Fibroblast of mammary gland (primary cell): ENCODE measurements around the gene KLHL28.

ENCODE experiments used
- DNase-seq: peaks from one replicate; pipeline ENCODE4 v3.0.0-alpha.2; 2010; ENCODE audit warnings: low read depth
- H3K4me3 ChIP-seq: 2 replicates; pipeline ENCODE4 v1.5.1; 2011; ENCODE audit warnings: low read depth, mild to moderate bottlenecking, low read length, moderate library complexity; ENCODE audit not compliant: control insufficient read depth
- TF ChIP-seq, protein P1 (sequence below): conservative IDR thresholded peaks from 2 replicates; pipeline ENCODE4 v1.5.1; 2011; ENCODE audit warnings: low read depth, low read length, inconsistent platforms; ENCODE audit not compliant: control insufficient read depth, insufficient read depth

KLHL28 gene

DNA sequence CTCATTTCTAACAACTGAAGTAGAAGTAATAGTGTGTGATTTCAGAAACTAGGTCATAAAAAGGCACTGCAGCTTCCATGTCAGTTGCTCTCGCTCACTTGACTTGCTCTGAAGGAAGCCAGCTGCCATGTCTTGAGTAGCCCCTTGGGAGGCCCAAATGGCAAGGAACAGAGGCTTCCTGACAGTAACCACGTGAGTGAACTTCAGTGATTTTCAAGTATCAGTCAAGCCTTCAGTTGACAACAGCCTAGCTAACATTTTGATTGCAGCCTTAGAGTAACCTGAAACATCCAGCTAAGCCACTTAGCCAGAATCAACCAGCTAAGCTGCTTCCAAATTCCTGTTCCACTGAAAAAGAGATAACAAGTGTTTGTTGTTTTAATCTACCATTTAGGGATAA, 26.9 kb upstream of the KLHL28 start:
- H3K4me3 ChIP-seq: no peak overlapping the region
- DNase-seq: no peak
- TF ChIP-seq, protein P1, sequence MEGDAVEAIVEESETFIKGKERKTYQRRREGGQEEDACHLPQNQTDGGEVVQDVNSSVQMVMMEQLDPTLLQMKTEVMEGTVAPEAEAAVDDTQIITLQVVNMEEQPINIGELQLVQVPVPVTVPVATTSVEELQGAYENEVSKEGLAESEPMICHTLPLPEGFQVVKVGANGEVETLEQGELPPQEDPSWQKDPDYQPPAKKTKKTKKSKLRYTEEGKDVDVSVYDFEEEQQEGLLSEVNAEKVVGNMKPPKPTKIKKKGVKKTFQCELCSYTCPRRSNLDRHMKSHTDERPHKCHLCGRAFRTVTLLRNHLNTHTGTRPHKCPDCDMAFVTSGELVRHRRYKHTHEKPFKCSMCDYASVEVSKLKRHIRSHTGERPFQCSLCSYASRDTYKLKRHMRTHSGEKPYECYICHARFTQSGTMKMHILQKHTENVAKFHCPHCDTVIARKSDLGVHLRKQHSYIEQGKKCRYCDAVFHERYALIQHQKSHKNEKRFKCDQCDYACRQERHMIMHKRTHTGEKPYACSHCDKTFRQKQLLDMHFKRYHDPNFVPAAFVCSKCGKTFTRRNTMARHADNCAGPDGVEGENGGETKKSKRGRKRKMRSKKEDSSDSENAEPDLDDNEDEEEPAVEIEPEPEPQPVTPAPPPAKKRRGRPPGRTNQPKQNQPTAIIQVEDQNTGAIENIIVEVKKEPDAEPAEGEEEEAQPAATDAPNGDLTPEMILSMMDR: no peak

DNA sequence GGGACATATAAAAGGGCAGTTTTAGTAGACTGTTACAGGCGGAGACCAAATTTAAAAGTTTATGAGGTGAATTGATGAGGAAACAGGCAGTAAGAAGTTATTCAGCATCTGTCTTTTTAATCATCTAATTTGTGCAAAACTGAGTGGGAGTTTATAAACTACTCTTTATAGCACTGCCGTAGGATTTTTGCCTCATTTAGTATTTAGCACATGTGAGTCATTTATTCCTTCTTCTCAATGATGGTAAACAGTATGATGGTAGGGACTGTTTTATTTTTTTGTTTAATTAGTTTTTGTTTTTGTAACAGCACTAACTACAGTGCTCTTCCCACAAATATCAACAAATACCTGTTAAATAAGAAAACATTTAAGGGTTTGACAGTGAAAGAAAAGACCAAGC, 20.8 kb upstream of the KLHL28 start:
- no peak overlapping the region for H3K4me3 ChIP-seq
- no peak for DNase-seq
- TF ChIP-seq, protein P1: no peak

DNA sequence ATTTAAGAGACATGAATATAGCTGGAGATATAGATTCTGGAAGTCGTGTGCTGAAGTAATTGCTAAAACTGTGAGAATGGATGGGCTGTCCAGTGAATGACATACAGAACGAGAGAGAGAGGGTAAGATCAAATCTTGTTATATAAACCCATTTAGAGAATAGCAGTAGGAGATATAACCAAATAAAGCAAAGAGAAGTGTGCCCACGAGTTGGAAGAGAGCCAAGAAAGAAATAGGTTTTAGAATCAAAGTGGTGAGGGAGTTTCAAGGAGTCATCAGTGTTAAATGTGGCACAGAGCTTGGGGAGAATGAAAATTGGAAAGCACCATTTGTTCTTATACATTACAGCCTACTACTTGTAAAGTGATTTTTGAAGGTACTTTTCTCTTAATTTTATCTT, 19.5 kb upstream of the KLHL28 start:
- DNase-seq: no peak
- no peak overlapping the region for H3K4me3 ChIP-seq
- TF ChIP-seq, protein P1: no peak

DNA sequence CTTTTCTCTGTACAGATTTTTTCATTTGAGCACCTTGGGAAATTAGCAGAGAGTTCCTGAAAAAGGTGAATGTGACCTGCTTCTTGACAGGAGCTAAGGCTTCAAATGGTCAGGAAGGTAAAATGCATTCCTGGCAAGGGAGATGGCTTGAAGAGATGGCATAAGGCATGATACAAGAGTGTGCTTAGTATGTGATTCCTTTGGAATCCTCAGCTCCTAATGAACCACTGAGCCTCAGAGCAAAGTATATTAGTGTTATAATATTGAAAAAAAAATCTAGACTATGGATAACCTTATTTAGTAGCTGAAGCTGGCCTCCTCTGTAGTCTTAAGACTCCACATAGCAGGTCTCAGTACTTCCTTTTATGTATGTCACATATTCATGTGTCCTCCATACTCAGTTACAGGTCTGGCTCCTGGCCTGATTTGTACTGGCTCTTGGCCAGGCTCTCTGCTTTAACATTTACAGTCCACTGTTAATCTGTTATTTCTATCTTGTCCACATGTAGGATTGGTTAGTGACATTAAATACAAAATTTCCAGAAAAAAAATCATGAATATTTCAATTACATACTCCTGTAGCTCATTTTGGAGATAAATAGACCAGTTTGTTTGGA, 18.1 kb upstream of the KLHL28 start:
- TF ChIP-seq, protein P1: no peak
- no peak for DNase-seq
- H3K4me3 ChIP-seq: no peak overlapping the region

DNA sequence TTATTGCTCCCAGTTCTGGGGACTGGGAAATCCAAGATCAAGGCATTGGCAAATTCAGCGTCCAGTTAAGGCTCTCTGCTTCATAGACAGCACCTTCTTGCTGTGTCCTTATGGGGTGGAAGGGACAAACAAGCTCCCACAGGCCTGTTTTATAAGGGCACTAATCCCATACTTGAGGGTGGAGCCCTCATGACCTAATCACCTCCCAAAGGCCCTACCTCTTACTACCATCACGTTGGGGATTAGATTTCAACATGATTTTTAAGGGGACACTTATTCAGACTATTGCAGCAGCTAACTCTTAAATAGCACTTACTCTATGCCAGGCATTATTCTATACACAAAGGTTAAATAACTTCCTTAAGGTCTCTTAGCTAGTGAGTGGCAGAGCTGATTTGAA, 17.5 kb upstream of the KLHL28 start:
- H3K4me3 ChIP-seq: no peak overlapping the region
- TF ChIP-seq, protein P1: no peak

DNA sequence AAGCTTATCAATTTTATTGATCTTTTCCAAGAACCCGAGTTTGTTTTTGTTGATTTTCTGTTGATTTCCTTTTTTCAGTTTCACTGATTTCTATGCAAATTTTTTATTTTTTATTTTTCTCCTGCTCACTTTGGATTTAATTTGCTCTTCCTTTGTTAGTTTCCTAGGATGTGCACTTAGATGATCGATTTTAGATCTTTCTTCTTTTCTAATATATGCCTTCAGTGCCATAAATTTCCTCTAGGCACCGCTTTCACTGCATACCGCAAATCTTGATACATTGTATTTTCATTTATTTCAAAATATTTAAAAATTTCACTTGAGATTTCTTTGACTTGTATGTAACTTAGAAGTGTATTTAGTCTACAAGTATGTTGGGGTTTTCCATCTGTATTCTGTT, 9.7 kb upstream of the KLHL28 start:
- H3K4me3 ChIP-seq: no peak overlapping the region
- DNase-seq: no peak
- TF ChIP-seq, protein P1: no peak

More for the DNA sequence above, 17.5 kb upstream of the KLHL28 start:
- DNase-seq: no peak

DNA sequence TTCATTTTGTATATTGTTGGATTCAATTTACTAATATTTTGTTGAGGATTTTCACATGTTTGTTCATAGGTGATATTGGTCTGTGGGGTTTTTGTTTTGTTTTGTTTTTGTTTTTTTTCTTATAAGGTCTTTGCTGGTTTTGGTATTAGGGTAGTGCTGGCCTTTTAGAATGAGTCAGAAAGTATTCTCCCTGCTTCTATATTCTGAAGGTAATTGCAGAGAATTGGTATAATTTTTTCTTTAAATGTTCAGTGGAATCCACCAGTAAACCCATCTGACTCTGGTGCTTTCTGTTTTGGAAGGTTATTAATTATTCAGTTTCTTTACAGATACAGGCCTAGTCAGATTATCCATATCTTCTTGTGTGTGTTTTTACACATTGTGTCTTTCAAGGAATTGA, 9.2 kb upstream of the KLHL28 start:
- TF ChIP-seq, protein P1: no peak
- DNase-seq: no peak
- H3K4me3 ChIP-seq: no peak overlapping the region
